IMR-90 (cell line): ENCODE measurements around the gene CYP4Z1.

Experiments
- CEBPB ChIP-seq: IDR thresholded peaks from 2 replicates; pipeline ENCODE4 v1.6.1; 2012; ENCODE audit warnings: low read depth, low read length, improper control_type of control experiment
- FOS ChIP-seq: fragments of 150-350 bp; IDR thresholded peaks from 2 replicates; pipeline ENCODE4 v1.6.1; 2016; ENCODE audit warnings: low read depth, low read length
- MAFK ChIP-seq: IDR thresholded peaks from 2 replicates; pipeline ENCODE4 v1.6.1; 2012; ENCODE audit warnings: low read depth, low read length, improper control_type of control experiment
- MAZ ChIP-seq: IDR thresholded peaks from 2 replicates; pipeline ENCODE4 v1.6.1; 2012; ENCODE audit warnings: low read depth, mild to moderate bottlenecking, low read length, improper control_type of control experiment, moderate library complexity, borderline replicate concordance
- NFE2L2 ChIP-seq: fragments of 150-350 bp; IDR thresholded peaks from 2 replicates; pipeline ENCODE4 v1.6.1; 2016; ENCODE audit warnings: low read depth, mild to moderate bottlenecking, low read length
- POLR2A ChIP-seq: IDR thresholded peaks from 2 replicates; pipeline ENCODE4 v1.6.1; 2012; ENCODE audit warnings: mild to moderate bottlenecking, low read depth, low read length
- RAD21 ChIP-seq: IDR thresholded peaks from 2 replicates; pipeline ENCODE4 v1.6.1; 2012; ENCODE audit warnings: low read length, improper control_type of control experiment
- TF ChIP-seq, protein P1 (sequence below): conservative IDR thresholded peaks from 2 replicates; pipeline ENCODE4 v1.5.1; 2012; ENCODE audit warnings: mild to moderate bottlenecking, low read depth, low read length, improper control_type of control experiment
- TF ChIP-seq, protein P2 (sequence below): fragments of 150-350 bp; IDR thresholded peaks from 2 replicates; pipeline ENCODE4 v1.6.1; 2016; ENCODE audit warnings: low read depth, mild to moderate bottlenecking, low read length, moderate library complexity, borderline replicate concordance
- TF ChIP-seq, protein P3 (sequence below): fragments of 150-350 bp; IDR thresholded peaks from 2 replicates; pipeline ENCODE4 v1.6.1; 2017; ENCODE audit warnings: mild to moderate bottlenecking, antibody characterized with exemption, low read length, low read depth

DNA sequence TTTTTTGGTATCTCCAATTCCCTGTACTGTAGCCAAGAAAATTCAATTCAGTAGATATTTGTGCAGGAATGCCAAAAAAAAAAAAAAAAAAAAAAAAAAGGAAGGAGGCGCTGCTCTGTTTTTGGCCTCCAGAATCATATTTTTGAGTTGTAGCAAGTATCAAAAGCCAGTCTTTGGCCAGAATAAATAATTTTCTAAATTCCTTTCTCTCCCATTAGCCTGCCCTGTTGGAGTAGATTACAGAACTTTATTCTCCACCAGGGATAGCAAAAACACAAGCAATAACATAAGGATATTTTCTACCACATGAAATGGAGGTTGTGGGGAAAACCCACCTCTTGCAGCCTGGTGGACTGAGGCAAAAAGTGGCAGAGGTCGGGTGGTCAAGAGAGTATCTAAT lies 46.0 kb upstream of the CYP4Z1 start:
- TF ChIP-seq FOS (no peak), MAFK (no peak), POLR2A (no peak), CEBPB (no peak), MAZ (no peak), NFE2L2 (no peak), RAD21 (no peak)
- TF ChIP-seq, protein P1, sequence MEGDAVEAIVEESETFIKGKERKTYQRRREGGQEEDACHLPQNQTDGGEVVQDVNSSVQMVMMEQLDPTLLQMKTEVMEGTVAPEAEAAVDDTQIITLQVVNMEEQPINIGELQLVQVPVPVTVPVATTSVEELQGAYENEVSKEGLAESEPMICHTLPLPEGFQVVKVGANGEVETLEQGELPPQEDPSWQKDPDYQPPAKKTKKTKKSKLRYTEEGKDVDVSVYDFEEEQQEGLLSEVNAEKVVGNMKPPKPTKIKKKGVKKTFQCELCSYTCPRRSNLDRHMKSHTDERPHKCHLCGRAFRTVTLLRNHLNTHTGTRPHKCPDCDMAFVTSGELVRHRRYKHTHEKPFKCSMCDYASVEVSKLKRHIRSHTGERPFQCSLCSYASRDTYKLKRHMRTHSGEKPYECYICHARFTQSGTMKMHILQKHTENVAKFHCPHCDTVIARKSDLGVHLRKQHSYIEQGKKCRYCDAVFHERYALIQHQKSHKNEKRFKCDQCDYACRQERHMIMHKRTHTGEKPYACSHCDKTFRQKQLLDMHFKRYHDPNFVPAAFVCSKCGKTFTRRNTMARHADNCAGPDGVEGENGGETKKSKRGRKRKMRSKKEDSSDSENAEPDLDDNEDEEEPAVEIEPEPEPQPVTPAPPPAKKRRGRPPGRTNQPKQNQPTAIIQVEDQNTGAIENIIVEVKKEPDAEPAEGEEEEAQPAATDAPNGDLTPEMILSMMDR: no peak
- TF ChIP-seq, protein P2, sequence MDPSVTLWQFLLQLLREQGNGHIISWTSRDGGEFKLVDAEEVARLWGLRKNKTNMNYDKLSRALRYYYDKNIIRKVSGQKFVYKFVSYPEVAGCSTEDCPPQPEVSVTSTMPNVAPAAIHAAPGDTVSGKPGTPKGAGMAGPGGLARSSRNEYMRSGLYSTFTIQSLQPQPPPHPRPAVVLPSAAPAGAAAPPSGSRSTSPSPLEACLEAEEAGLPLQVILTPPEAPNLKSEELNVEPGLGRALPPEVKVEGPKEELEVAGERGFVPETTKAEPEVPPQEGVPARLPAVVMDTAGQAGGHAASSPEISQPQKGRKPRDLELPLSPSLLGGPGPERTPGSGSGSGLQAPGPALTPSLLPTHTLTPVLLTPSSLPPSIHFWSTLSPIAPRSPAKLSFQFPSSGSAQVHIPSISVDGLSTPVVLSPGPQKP: no peak
- TF ChIP-seq, protein P3, sequence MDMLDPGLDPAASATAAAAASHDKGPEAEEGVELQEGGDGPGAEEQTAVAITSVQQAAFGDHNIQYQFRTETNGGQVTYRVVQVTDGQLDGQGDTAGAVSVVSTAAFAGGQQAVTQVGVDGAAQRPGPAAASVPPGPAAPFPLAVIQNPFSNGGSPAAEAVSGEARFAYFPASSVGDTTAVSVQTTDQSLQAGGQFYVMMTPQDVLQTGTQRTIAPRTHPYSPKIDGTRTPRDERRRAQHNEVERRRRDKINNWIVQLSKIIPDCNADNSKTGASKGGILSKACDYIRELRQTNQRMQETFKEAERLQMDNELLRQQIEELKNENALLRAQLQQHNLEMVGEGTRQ: no peak
